Ectodermal cell (in vitro differentiated cells): ENCODE measurements around the gene PRKG2.

Experiments
- H3K27ac ChIP-seq: 2 replicates; pipeline ENCODE4 v1.7.0; 2013; ENCODE audit warnings: mild to moderate bottlenecking, low read depth, low read length; ENCODE audit not compliant: insufficient read depth, poor library complexity, severe bottlenecking
- H3K27me3 ChIP-seq: 2 replicates; pipeline ENCODE4 v1.7.0; 2013; ENCODE audit warnings: mild to moderate bottlenecking, low read length; ENCODE audit not compliant: insufficient read depth, control insufficient read depth, poor library complexity, severe bottlenecking
- H3K36me3 ChIP-seq: one replicate; pipeline ENCODE4 v1.7.0; 2013; ENCODE audit warnings: low read length; ENCODE audit not compliant: control insufficient read depth, insufficient read depth
- H3K4me1 ChIP-seq: one replicate; pipeline ENCODE4 v1.7.0; 2013; ENCODE audit warnings: low read length; ENCODE audit not compliant: control insufficient read depth, insufficient read depth
- H3K4me3 ChIP-seq: 2 replicates; pipeline ENCODE4 v1.7.0; 2013; ENCODE audit warnings: low read depth, low read length, control low read depth; ENCODE audit not compliant: insufficient read depth
- H3K9me3 ChIP-seq: 2 replicates; pipeline ENCODE4 v1.7.0; 2013; ENCODE audit warnings: mild to moderate bottlenecking, low read length, moderate library complexity; ENCODE audit not compliant: control insufficient read depth
- WGBS, 2 experiments: methylation state at CpG; one replicate each; pipeline ENCODE4 v1.1.7; 2013; ENCODE audit warnings: missing lambda C conversion rate in 2 of 2; 5-methylcytosine and 5-hydroxymethylcytosine counted together

Gene PRKG2

DNA sequence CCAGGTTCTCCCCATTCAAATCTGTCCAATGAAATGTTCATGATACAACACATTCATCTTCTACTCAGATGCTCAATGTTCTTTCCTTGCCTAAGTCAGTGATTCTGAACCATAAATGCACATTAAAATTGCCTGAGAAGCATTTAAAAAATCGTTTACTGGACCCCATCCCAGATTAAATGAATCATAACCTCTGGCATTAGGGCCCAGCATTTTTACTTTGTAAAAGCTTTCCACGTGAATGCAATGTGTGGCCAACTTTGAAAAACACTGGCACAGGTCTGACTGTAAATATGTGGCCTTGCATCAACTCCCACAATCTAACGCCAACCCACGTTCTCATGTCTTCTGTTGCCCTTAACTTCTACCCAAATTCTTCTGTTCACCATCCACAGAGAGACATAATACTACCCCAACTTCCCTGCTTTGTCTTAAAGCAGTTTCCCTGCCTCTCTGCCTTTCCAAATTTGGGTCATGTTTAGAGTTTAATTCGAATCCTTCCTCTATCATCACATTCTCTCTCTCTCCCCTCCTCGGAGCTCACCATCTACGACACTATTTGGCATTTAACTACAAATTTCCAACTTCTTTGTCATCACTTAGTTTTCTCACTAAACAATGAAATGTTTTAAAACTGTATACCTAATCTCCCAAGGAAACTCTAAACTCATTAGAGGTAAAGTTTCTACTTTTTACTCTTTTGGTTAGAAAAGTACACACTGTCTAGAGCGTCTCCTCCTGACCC is 78.7 kb downstream of the PRKG2 start:
- 91 to 92% methylated on average over 8 of the region's 8 CpGs for WGBS, 2 experiments
- no peaks in the 10 kb centered on the region for H3K9me3 ChIP-seq
- H3K27ac ChIP-seq = no peak overlapping the region
- H3K4me3 ChIP-seq = no peak overlapping the region
- H3K36me3 ChIP-seq = no peaks in the 10 kb centered on the region
- no peaks in the 10 kb centered on the region for H3K4me1 ChIP-seq
- no peaks in the 10 kb centered on the region for H3K27me3 ChIP-seq

GRCh38 chr4:81135501-81135900 is 79.5 kb downstream of the PRKG2 start:
- Histone ChIP-seq H3K4me1 (no peaks in the 10 kb centered on the region), H3K36me3 (no peaks in the 10 kb centered on the region), H3K27me3 (no peaks in the 10 kb centered on the region), H3K4me3 (no peak overlapping the region), H3K27ac (no peak overlapping the region), H3K9me3 (no peaks in the 10 kb centered on the region)
- 88 to 95% methylated on average over 2 of the region's 2 CpGs for WGBS, 2 experiments

GRCh38 chr4:81131563-81131962 is 83.5 kb downstream of the PRKG2 start:
- H3K9me3 ChIP-seq = no peaks in the 10 kb centered on the region
- no peaks in the 10 kb centered on the region for H3K36me3 ChIP-seq
- H3K27ac ChIP-seq = no peak overlapping the region
- no peaks in the 10 kb centered on the region for H3K27me3 ChIP-seq
- no peak overlapping the region for H3K4me3 ChIP-seq
- WGBS, 2 experiments = 100% methylated on average over 1 of the region's 2 CpGs
- no peaks in the 10 kb centered on the region for H3K4me1 ChIP-seq

DNA sequence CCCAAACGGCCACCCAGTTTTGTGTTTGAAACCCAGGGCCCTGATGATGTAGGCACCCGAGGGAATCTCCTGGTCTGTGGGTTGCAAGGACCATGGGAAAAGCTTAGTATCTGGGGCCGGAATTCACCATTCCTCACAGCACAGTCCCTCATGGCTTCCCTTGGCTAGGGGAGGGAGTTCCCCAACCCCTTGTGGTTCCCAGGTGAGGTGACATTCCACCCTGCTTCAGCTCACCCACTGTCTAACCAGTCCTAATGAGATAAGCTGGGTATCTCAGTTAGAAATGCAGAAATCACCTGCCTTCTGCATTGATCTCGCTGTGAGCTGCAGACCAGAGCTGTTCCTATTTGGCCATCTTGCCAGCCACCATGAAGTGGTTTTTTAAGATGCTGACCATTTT is 84.0 kb downstream of the PRKG2 start:
- no peaks in the 10 kb centered on the region for H3K27me3 ChIP-seq
- 91 to 93% methylated on average over 4 of the region's 4 CpGs for WGBS, 2 experiments
- no peaks in the 10 kb centered on the region for H3K9me3 ChIP-seq
- no peak overlapping the region for H3K27ac ChIP-seq
- no peak overlapping the region for H3K4me3 ChIP-seq
- no peaks in the 10 kb centered on the region for H3K4me1 ChIP-seq
- H3K36me3 ChIP-seq = no peaks in the 10 kb centered on the region

DNA sequence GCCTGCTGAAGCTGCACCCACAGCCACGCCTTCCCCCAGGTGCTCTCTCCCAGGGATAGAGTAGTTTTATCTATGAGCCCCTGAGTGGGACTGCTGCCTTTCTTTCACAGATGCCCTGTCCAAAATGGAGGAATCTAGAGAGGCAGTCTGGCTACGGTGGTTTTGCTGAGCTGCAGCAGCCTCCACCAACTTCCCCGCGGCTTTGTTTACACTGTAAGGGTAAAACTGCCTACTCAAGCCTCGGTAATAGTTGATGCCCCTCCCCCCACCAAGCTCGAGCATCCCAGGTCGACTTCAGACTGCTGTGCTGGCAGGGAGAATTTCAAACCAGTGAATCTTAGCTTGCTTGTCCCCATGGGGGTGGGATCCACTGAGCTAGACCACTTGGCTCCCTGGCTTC is 84.5 kb downstream of the PRKG2 start:
- Histone ChIP-seq H3K27me3 (no peaks in the 10 kb centered on the region), H3K4me3 (no peak overlapping the region), H3K27ac (no peak overlapping the region), H3K4me1 (no peaks in the 10 kb centered on the region), H3K9me3 (no peaks in the 10 kb centered on the region), H3K36me3 (no peaks in the 10 kb centered on the region)
- WGBS, 2 experiments = 51 to 57% methylated on average over 7 of the region's 7 CpGs

GRCh38 chr4:81120055-81120454 is 95.0 kb downstream of the PRKG2 start:
- 94 to 96% methylated on average over 5 of the region's 5 CpGs for WGBS, 2 experiments
- H3K36me3 ChIP-seq = no peaks in the 10 kb centered on the region
- no peaks in the 10 kb centered on the region for H3K9me3 ChIP-seq

GRCh38 chr4:81118086-81118485 is 96.9 kb downstream of the PRKG2 start:
- Histone ChIP-seq H3K36me3 (no peaks in the 10 kb centered on the region), H3K27ac (no peak overlapping the region), H3K27me3 (no peaks in the 10 kb centered on the region), H3K4me1 (no peaks in the 10 kb centered on the region), H3K4me3 (no peak overlapping the region), H3K9me3 (no peaks in the 10 kb centered on the region)
- WGBS, 2 experiments = 84 to 87% methylated on average over 7 of the region's 7 CpGs

More at GRCh38 chr4:81120055-81120454, 95.0 kb downstream of the PRKG2 start:
- Histone ChIP-seq H3K4me1 (no peaks in the 10 kb centered on the region), H3K27ac (no peak overlapping the region), H3K27me3 (no peaks in the 10 kb centered on the region), H3K4me3 (no peak overlapping the region)

DNA sequence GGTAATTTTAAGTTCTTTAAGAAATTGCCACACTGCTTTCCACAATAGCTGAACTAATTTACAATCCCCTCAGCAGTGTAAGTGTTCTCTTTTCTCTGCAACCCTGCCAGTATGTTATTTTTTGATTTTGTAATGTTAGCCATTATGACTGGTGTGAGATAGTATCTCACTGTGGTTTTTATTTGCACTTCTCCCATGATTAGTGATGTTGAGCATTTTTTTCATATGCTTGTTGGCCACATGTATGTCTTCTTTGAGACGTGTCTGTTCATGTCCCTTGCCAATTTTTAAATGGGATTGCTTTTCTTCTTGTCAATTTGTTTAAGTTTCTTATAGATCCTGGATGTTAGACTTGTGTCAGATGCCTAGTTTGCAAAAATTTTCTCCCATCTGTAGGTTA is 98.5 kb downstream of the PRKG2 start:
- 88 to 90% methylated on average over 1 of the region's 1 CpG for WGBS, 2 experiments
- Histone ChIP-seq H3K9me3 (no peaks in the 10 kb centered on the region), H3K27me3 (no peaks in the 10 kb centered on the region), H3K4me3 (no peak overlapping the region), H3K4me1 (no peaks in the 10 kb centered on the region), H3K27ac (no peak overlapping the region), H3K36me3 (no peaks in the 10 kb centered on the region)

DNA sequence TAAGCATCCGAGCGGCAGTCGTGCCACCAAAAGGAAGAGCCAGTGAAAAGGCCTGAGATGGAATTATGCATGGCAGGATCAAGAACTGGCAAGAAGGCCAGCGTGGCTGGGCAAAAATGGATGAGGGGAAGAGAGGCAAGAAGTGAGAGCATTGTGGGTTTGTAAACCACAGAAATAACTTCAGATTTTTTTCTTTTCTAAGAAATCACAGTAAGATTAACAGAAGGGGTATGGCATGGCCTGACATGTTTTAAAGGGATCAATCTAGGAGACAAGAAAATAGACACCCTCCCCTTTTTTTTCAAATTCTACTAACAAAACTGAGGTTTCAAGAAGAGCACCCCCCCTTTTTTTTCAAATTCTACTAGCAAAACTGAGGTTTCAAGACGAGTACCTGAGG is 102.0 kb downstream of the PRKG2 start:
- Histone ChIP-seq H3K36me3 (no peaks in the 10 kb centered on the region), H3K27ac (no peak overlapping the region), H3K27me3 (no peaks in the 10 kb centered on the region), H3K4me1 (no peaks in the 10 kb centered on the region), H3K9me3 (no peaks in the 10 kb centered on the region), H3K4me3 (no peak overlapping the region)
- WGBS, 2 experiments = 95% methylated on average over 5 of the region's 5 CpGs

DNA sequence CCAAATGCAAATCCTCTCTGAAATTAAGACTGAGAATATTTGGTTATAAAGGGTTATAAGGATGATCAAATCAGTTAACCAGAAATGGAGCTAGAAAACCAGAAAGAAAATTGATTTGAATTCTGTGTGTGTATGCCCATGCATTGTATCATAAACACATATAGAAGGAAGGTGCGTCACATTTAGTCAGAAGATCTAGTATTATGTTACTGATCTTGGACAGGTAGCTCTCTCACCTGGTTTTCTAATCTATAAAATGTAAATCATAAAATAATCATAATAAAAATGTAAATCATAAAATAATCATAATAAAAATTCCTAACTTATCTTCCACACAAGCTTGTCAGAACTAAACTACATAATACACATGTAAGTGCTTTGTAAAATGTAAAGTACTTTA is 105.7 kb downstream of the PRKG2 start:
- no peaks in the 10 kb centered on the region for H3K27me3 ChIP-seq
- WGBS, 2 experiments = 100% methylated on average over 1 of the region's 1 CpG; no CpG with 5 or more reads in 1 of the 2 experiments
- no peaks in the 10 kb centered on the region for H3K4me1 ChIP-seq
- no peaks in the 10 kb centered on the region for H3K36me3 ChIP-seq
- H3K4me3 ChIP-seq = no peak overlapping the region
- no peak overlapping the region for H3K27ac ChIP-seq
- no peaks in the 10 kb centered on the region for H3K9me3 ChIP-seq
